ENCODE results near the gene MEX3D. TPM values are rescaled to one million over a fixed set of nuclear protein-coding genes. Genes with fewer than 3 reads are reported as not detected.

Gene MEX3D
- polyA plus RNA-seq, 2 donors: 2.8 to 8.4 TPM

GRCh38 chr19:1563251-1563650 is 4.9 kb downstream of the MEX3D start:
- no peak overlapping the region for H3K27ac ChIP-seq (ENCODE audit: low read depth in 2 of 2, low read length in 1 of 2)
- no peaks in the 10 kb centered on the region for H3K36me3 ChIP-seq (ENCODE audit: control insufficient read depth in 2 of 2, insufficient read depth in 2 of 2, low read length in 1 of 2)
- no peak overlapping the region for H3K4me3 ChIP-seq (ENCODE audit: low read depth in 1 of 2, low read length in 2 of 2)
- no peaks in the 10 kb centered on the region for H3K9me3 ChIP-seq (ENCODE audit: control insufficient read depth in 2 of 2, insufficient read depth in 1 of 2, low read depth in 1 of 2, low read length in 1 of 2)
- H3K4me1 ChIP-seq (ENCODE audit: control insufficient read depth in 2 of 2, insufficient read depth in 2 of 2, low read length in 1 of 2): peaks cover 0 to 6% of the 10 kb centered on the region in 2 donors
- H3K27me3 ChIP-seq (ENCODE audit: control insufficient read depth in 1 of 2, insufficient read depth in 2 of 2, low read length in 2 of 2): no peaks in the 10 kb centered on the region
- 90 to 93% methylated on average over 6 of the region's 6 CpGs for WGBS, 2 donors

DNA sequence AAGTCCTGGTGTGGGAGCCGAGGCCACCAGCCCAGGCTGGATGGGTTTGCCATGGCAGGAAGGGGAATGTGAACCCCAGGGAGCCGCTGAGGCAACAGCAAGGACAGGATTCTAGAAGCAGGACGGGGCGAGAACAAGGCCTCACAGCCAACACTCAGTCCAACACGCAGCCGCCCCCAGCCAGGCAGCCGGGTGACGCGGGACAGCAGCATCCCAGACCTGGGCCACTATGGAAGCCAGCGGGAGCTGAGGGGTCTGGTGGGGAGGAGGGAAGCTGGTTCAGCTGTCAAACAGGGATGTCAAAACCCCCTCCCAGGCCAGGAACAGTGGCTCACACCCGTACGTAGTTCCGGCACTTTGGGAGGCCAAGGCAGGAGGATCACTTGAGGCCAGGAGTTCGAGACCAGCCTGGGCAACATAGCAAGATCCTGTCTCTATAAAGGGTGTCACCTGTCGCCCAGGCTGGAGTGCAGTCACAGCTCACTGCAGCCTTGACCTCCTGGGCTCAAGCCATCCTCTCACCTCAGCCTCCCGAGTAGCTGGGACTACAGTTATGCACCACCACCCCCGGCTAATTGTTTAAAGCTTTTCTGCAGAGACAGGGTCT is 6.8 kb downstream of the MEX3D start:
- H3K4me3 ChIP-seq (ENCODE audit: low read depth in 1 of 2, low read length in 2 of 2): no peak overlapping the region
- peaks cover 0 to 1% of the 10 kb centered on the region in 2 donors for H3K36me3 ChIP-seq (ENCODE audit: control insufficient read depth in 2 of 2, insufficient read depth in 2 of 2, low read length in 1 of 2)
- peaks cover 0 to 6% of the 10 kb centered on the region in 2 donors for H3K4me1 ChIP-seq (ENCODE audit: control insufficient read depth in 2 of 2, insufficient read depth in 2 of 2, low read length in 1 of 2)
- no peak overlapping the region for H3K27ac ChIP-seq (ENCODE audit: low read depth in 2 of 2, low read length in 1 of 2)
- 88 to 91% methylated on average over 17 of the region's 17 CpGs for WGBS, 2 donors
- no peaks in the 10 kb centered on the region for H3K27me3 ChIP-seq (ENCODE audit: control insufficient read depth in 1 of 2, insufficient read depth in 2 of 2, low read length in 2 of 2)
- no peaks in the 10 kb centered on the region for H3K9me3 ChIP-seq (ENCODE audit: control insufficient read depth in 2 of 2, insufficient read depth in 1 of 2, low read depth in 1 of 2, low read length in 1 of 2)

- H3K4me1 ChIP-seq (ENCODE audit: control insufficient read depth in 2 of 2, insufficient read depth in 2 of 2, low read length in 1 of 2): no peaks in the 10 kb centered on the region
- H3K27me3 ChIP-seq (ENCODE audit: control insufficient read depth in 1 of 2, insufficient read depth in 2 of 2, low read length in 2 of 2): no peaks in the 10 kb centered on the region
- peaks cover 0 to 6% of the 10 kb centered on the region in 2 donors for H3K36me3 ChIP-seq (ENCODE audit: control insufficient read depth in 2 of 2, insufficient read depth in 2 of 2, low read length in 1 of 2)
- WGBS, 2 donors: 69 to 70% methylated on average over 25 of the region's 25 CpGs
- no peaks in the 10 kb centered on the region for H3K9me3 ChIP-seq (ENCODE audit: control insufficient read depth in 2 of 2, insufficient read depth in 1 of 2, low read depth in 1 of 2, low read length in 1 of 2)
- H3K27ac ChIP-seq (ENCODE audit: low read depth in 2 of 2, low read length in 1 of 2): no peak overlapping the region
- H3K4me3 ChIP-seq (ENCODE audit: low read depth in 1 of 2, low read length in 2 of 2): no peak overlapping the region
Observed at GRCh38 chr19:1560286-1560882, 7.7 kb downstream of the MEX3D start.

- H3K4me3 ChIP-seq (ENCODE audit: low read depth in 1 of 2, low read length in 2 of 2): no peak overlapping the region
- no peaks in the 10 kb centered on the region for H3K4me1 ChIP-seq (ENCODE audit: control insufficient read depth in 2 of 2, insufficient read depth in 2 of 2, low read length in 1 of 2)
- WGBS, 2 donors: 85 to 90% methylated on average over 12 of the region's 12 CpGs
- H3K27ac ChIP-seq (ENCODE audit: low read depth in 2 of 2, low read length in 1 of 2): no peak overlapping the region
- H3K9me3 ChIP-seq (ENCODE audit: control insufficient read depth in 2 of 2, insufficient read depth in 1 of 2, low read depth in 1 of 2, low read length in 1 of 2): no peaks in the 10 kb centered on the region
- peaks cover 0 to 8% of the 10 kb centered on the region in 2 donors for H3K36me3 ChIP-seq (ENCODE audit: control insufficient read depth in 2 of 2, insufficient read depth in 2 of 2, low read length in 1 of 2)
- H3K27me3 ChIP-seq (ENCODE audit: control insufficient read depth in 1 of 2, insufficient read depth in 2 of 2, low read length in 2 of 2): no peaks in the 10 kb centered on the region
Observed at GRCh38 chr19:1558552-1558951, 9.6 kb downstream of the MEX3D start.

- 97% methylated on average over 66 of the region's 66 CpGs for WGBS, 2 donors
Observed at GRCh38 chr19:1556390-1557070, 11.6 kb downstream of the MEX3D start.

DNA sequence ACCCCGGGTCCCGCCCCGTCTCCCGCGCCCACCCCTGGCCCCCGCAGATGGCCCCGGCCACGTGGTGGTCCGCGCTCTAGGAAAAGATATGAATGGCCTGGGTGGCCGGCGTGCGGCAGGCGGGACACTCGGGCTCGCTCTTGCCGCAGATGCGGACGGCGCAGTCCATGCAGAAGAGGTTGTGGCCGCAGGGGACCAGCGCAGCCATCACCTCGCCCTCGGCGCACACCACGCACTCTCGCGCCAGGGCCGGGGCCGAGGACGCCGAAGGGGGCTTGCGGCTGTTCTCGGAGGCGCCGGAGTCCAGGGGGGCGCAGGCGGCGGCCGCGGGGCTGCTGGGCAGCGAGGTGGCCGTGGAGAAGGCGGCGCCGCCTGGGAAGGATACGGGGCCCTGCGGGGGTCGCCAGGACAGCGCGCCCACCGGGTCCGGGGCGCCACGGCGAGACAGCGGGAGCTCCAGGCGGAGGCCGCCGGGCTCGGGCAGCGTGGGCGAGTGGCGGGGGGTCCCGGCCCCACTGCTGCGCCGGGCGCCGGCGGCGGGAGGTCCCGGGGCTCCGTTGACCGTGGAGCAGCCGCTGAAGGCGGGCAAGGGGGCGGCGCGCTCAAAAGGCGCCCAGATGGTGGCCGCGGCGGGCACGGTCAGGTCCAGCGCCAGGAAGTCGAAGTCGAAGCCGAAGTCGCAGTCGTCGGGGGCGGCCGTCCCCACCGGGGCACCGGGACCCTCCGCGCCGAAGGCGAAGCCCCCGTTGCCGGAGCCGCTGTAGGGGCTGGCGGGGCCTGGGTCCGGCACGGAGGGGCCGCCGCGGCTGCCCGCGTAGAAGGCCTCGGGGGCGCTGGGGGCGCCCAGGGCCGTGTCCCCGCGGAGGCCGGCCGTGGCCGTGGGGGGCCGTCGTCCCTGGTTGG is 12.4 kb downstream of the MEX3D start:
- no peaks in the 10 kb centered on the region for H3K4me1 ChIP-seq (ENCODE audit: control insufficient read depth in 2 of 2, insufficient read depth in 2 of 2, low read length in 1 of 2)
- peaks cover 0 to 8% of the 10 kb centered on the region in 2 donors for H3K36me3 ChIP-seq (ENCODE audit: control insufficient read depth in 2 of 2, insufficient read depth in 2 of 2, low read length in 1 of 2)
- WGBS, 2 donors: 95 to 97% methylated on average over 74 to 121 of the region's 121 CpGs
- no peak overlapping the region for H3K4me3 ChIP-seq (ENCODE audit: low read depth in 1 of 2, low read length in 2 of 2)
- no peaks in the 10 kb centered on the region for H3K9me3 ChIP-seq (ENCODE audit: control insufficient read depth in 2 of 2, insufficient read depth in 1 of 2, low read depth in 1 of 2, low read length in 1 of 2)
- no peaks in the 10 kb centered on the region for H3K27me3 ChIP-seq (ENCODE audit: control insufficient read depth in 1 of 2, insufficient read depth in 2 of 2, low read length in 2 of 2)
- H3K27ac ChIP-seq (ENCODE audit: low read depth in 2 of 2, low read length in 1 of 2): no peak overlapping the region

More at GRCh38 chr19:1556390-1557070, 11.6 kb downstream of the MEX3D start:
- no peak overlapping the region for H3K27ac ChIP-seq (ENCODE audit: low read depth in 2 of 2, low read length in 1 of 2)
- no peak overlapping the region for H3K4me3 ChIP-seq (ENCODE audit: low read depth in 1 of 2, low read length in 2 of 2)
- H3K9me3 ChIP-seq (ENCODE audit: control insufficient read depth in 2 of 2, insufficient read depth in 1 of 2, low read depth in 1 of 2, low read length in 1 of 2): no peaks in the 10 kb centered on the region
- H3K4me1 ChIP-seq (ENCODE audit: control insufficient read depth in 2 of 2, insufficient read depth in 2 of 2, low read length in 1 of 2): no peaks in the 10 kb centered on the region
- peaks cover 0 to 8% of the 10 kb centered on the region in 2 donors for H3K36me3 ChIP-seq (ENCODE audit: control insufficient read depth in 2 of 2, insufficient read depth in 2 of 2, low read length in 1 of 2)
- H3K27me3 ChIP-seq (ENCODE audit: control insufficient read depth in 1 of 2, insufficient read depth in 2 of 2, low read length in 2 of 2): no peaks in the 10 kb centered on the region

DNA sequence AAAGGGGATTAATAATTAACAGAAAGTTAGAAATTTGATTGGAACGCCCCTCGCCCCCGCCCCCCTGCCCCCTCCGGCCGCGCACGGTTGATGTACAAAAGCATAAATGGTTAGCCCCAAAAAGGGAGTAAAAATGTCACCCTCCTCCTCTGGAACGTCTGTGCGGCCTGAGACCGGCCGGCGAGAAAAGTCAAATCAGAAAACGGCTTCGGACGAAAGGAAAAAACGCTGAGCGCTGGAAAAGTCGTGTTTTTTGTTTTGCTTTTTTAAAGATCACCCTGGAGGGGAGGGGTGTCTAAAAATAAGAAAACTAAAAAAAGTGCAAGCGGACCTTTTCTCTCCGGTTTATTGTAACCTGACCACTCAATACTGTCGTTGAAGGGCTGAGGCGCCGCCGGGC is 13.2 kb downstream of the MEX3D start:
- Histone ChIP-seq H3K4me3 (ENCODE audit: low read depth in 1 of 2, low read length in 2 of 2) (no peak overlapping the region), H3K27ac (ENCODE audit: low read depth in 2 of 2, low read length in 1 of 2) (no peak overlapping the region), H3K4me1 (ENCODE audit: control insufficient read depth in 2 of 2, insufficient read depth in 2 of 2, low read length in 1 of 2) (no peaks in the 10 kb centered on the region), H3K9me3 (ENCODE audit: control insufficient read depth in 2 of 2, insufficient read depth in 1 of 2, low read depth in 1 of 2, low read length in 1 of 2) (no peaks in the 10 kb centered on the region), H3K27me3 (ENCODE audit: control insufficient read depth in 1 of 2, insufficient read depth in 2 of 2, low read length in 2 of 2) (no peaks in the 10 kb centered on the region), H3K36me3 (ENCODE audit: control insufficient read depth in 2 of 2, insufficient read depth in 2 of 2, low read length in 1 of 2) (peaks cover 0 to 8% of the 10 kb centered on the region in 2 donors)
- 91% methylated on average over 24 of the region's 24 CpGs for WGBS, 2 donors

DNA sequence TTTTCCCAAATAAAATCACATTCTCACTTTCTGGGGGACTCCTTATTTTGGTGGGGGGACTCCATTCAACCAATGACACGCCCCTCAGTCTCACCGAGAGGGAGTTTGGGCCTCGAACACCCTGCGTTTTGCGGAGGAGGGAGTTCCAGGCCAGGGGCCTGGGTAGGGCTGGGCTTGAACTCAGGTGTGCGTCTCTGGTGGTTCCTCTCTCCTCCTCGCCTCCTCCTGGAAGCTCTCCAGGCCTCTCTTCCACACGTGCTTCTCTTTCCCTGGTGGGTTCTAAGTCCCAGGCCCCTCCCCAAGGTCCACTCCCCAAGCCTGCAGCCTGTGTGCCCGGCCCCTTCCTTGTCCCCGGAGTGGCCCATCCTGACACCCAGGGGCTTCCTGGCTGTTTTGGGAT is 14.7 kb downstream of the MEX3D start:
- Histone ChIP-seq H3K27ac (ENCODE audit: low read depth in 2 of 2, low read length in 1 of 2) (no peak overlapping the region), H3K4me3 (ENCODE audit: low read depth in 1 of 2, low read length in 2 of 2) (no peak overlapping the region), H3K4me1 (ENCODE audit: control insufficient read depth in 2 of 2, insufficient read depth in 2 of 2, low read length in 1 of 2) (no peaks in the 10 kb centered on the region), H3K9me3 (ENCODE audit: control insufficient read depth in 2 of 2, insufficient read depth in 1 of 2, low read depth in 1 of 2, low read length in 1 of 2) (no peaks in the 10 kb centered on the region), H3K36me3 (ENCODE audit: control insufficient read depth in 2 of 2, insufficient read depth in 2 of 2, low read length in 1 of 2) (peaks cover 0 to 8% of the 10 kb centered on the region in 2 donors), H3K27me3 (ENCODE audit: control insufficient read depth in 1 of 2, insufficient read depth in 2 of 2, low read length in 2 of 2) (no peaks in the 10 kb centered on the region)
- 87% methylated on average over 10 of the region's 10 CpGs for WGBS, 2 donors

Data from esophagus (tissue), 2 donors.